ENCODE data around the gene TNFAIP8L3. TPM values are rescaled to one million over a fixed set of nuclear protein-coding genes. Genes with fewer than 3 reads are reported as not detected.

Gene TNFAIP8L3
- total RNA-seq, 1 donor from 2014 or later: 6.5 TPM

- intact Hi-C loops (cut with DNase I): no loop called here
- ATAC-seq (ENCODE audit: poor library complexity): no peak
- no peak for DNase-seq
Measured at GRCh38 chr15:51095681-51096331, 1.1 kb upstream of the TNFAIP8L3 start.

- DNase-seq: peak; percentile 53
- intact Hi-C loops (cut with DNase I): no loop called here
- ATAC-seq (ENCODE audit: poor library complexity): peak; percentile 57
Measured at GRCh38 chr15:51093839-51094605, 684 bp downstream of the TNFAIP8L3 start.

GRCh38 chr15:51093488-51093838 is 1.2 kb downstream of the TNFAIP8L3 start:
- DNase-seq: no peak

GRCh38 chr15:51092480-51093040 is 2.1 kb downstream of the TNFAIP8L3 start:
- intact Hi-C loops (cut with DNase I): no loop called here
- ATAC-seq (ENCODE audit: poor library complexity) (no peak), DNase-seq (no peak)

More at GRCh38 chr15:51093488-51093838, 1.2 kb downstream of the TNFAIP8L3 start:
- intact Hi-C loops (cut with DNase I): no loop called here
- peak; percentile 11 for ATAC-seq (ENCODE audit: poor library complexity)

GRCh38 chr15:51090753-51091152 is 4.0 kb downstream of the TNFAIP8L3 start:
- no peak for ATAC-seq (ENCODE audit: poor library complexity)
- intact Hi-C loops (cut with DNase I): no loop called here
- DNase-seq: no peak

- DNase-seq (no peak), ATAC-seq (ENCODE audit: poor library complexity) (no peak)
- intact Hi-C loops (cut with DNase I): no loop called here
Measured at GRCh38 chr15:51089699-51090453, 4.8 kb downstream of the TNFAIP8L3 start.

- no peak for DNase-seq
- intact Hi-C loops (cut with DNase I): no loop called here
- no peak for ATAC-seq (ENCODE audit: poor library complexity)
Measured at GRCh38 chr15:51089041-51089440, 5.7 kb downstream of the TNFAIP8L3 start.

- no peak for DNase-seq
- intact Hi-C loops (cut with DNase I): no loop called here
- ATAC-seq (ENCODE audit: poor library complexity): no peak
Measured at GRCh38 chr15:51088585-51088984, 6.1 kb downstream of the TNFAIP8L3 start.

- ATAC-seq (ENCODE audit: poor library complexity) (no peak), DNase-seq (no peak)
- intact Hi-C loops (cut with DNase I): no loop called here
Measured at GRCh38 chr15:51087513-51087912, 7.2 kb downstream of the TNFAIP8L3 start.

- ATAC-seq (ENCODE audit: poor library complexity): no peak
- intact Hi-C loops (cut with DNase I): no loop called here
- no peak for DNase-seq
Measured at GRCh38 chr15:51086409-51086808, 8.3 kb downstream of the TNFAIP8L3 start.

- ATAC-seq (ENCODE audit: poor library complexity) (no peak), DNase-seq (no peak)
- intact Hi-C loops (cut with DNase I): no loop called here
Measured at GRCh38 chr15:51085764-51086163, 8.9 kb downstream of the TNFAIP8L3 start.

- ATAC-seq (ENCODE audit: poor library complexity) (no peak), DNase-seq (no peak)
- intact Hi-C loops (cut with DNase I): no loop called here
Measured at GRCh38 chr15:51083641-51084166, 11.0 kb downstream of the TNFAIP8L3 start.

GRCh38 chr15:51082246-51082645 is 12.5 kb downstream of the TNFAIP8L3 start:
- ATAC-seq (ENCODE audit: poor library complexity) (no peak), DNase-seq (no peak)

GRCh38 chr15:51080286-51080685 is 14.4 kb downstream of the TNFAIP8L3 start:
- intact Hi-C loops (cut with DNase I): no loop called here
- DNase-seq (no peak), ATAC-seq (ENCODE audit: poor library complexity) (no peak)

More at GRCh38 chr15:51082246-51082645, 12.5 kb downstream of the TNFAIP8L3 start:
- intact Hi-C loops (cut with DNase I): no loop called here

GRCh38 chr15:51079226-51079625 is 15.5 kb downstream of the TNFAIP8L3 start:
- intact Hi-C loops (cut with DNase I): no loop called here
- DNase-seq (no peak), ATAC-seq (ENCODE audit: poor library complexity) (peak; percentile 57)

GRCh38 chr15:51077221-51078153 is 17.2 kb downstream of the TNFAIP8L3 start:
- intact Hi-C loops (cut with DNase I): no loop called here
- peak; percentile 85 for DNase-seq
- ATAC-seq (ENCODE audit: poor library complexity): peak; percentile 53

- intact Hi-C loops (cut with DNase I): no loop called here
- DNase-seq (no peak), ATAC-seq (ENCODE audit: poor library complexity) (no peak)
Measured at GRCh38 chr15:51076524-51077220, 18.0 kb downstream of the TNFAIP8L3 start.

All from Right ventricle myocardium superior (tissue), 1 donor.